Caki2 (cell line): ENCODE data around the gene BSPRY. TPM values are rescaled to one million over a fixed set of nuclear protein-coding genes. Genes with fewer than 3 reads are reported as not detected.

Experiments
- DNase-seq: peaks from one replicate; pipeline ENCODE4 v3.0.0-alpha.2; 2015; ENCODE audit warnings: low read depth
- in situ Hi-C: cut with HindIII; loops from 2 replicates; pipeline ENCODE4 v1.10.0; 2016; ENCODE audit warnings: low sequenced_read_pairs, low pct_unique_long_range_greater_than_20kb, mixed read lengths
- total RNA-seq: library from RNA; depleted of rRNA; stranded (reverse); fragments of >200 nt; shearing (Covaris generic); gene quantifications from 2 replicates; pipeline ENCODE4 v1.2.3, GENCODE V29; 2014; ENCODE audit warnings: low replicate concordance; rRNA removed

BSPRY gene
- not detected in 2 replicates for total RNA-seq

DNA sequence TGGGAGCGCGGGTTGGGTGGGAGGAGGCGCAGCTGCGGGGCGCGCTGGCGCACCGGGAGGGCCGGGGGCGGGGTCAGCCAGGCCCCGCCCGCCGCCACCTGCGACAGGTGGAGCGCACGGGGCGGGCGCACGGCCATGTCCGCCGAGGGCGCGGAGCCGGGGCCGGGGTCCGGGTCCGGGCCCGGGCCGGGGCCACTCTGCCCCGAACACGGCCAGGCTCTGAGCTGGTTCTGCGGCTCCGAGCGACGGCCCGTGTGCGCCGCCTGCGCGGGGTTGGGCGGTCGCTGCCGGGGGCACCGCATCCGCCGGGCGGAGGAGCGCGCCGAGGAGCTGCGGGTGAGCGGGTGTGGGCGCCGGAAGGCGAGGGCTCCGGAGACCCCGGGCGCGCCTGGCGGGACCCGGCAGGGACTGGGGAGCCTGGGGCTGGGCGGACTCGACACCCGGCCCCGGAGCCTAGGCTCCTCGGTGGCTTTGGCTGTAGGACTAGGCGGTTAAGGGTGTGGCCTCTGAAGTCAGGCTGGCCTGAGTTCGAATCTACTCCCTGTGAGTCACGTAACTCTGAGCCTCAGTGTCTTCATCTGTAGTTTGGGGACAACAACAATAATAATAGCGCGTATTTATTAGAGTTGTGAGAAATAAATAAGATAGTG is at the start of gene BSPRY:
Gene BSPRY (plus strand): TSS at position 97 of the 650 bp plus-strand sequence. CDS start 39 bp downstream, at position 136.
- no peak for DNase-seq
- in situ Hi-C loops, result no loop called here

DNA sequence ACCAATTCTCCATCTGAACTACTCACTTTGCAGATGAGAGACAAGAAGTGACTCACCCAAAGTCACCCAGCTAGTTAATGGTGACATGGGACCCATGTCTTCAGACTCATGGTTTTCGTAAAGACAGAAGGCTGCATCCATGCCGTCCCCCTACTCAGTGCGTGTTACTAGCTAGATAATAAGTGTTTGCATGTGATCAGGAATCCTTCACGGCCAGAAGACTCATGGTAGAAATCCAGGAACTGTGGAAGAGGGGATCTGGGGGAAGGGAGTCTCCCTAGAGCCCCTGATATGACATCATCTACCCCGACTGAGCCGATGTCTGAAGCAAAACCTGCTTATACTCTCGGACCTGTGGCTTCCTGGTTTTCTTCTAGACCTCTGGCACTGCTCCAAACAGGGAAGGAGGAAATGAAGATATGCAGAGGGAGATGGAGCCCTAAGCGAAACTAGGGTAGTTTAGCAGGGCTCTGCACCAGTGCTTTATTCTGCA is 49.5 kb upstream of the BSPRY start:
- DNase-seq, result no peak

DNA sequence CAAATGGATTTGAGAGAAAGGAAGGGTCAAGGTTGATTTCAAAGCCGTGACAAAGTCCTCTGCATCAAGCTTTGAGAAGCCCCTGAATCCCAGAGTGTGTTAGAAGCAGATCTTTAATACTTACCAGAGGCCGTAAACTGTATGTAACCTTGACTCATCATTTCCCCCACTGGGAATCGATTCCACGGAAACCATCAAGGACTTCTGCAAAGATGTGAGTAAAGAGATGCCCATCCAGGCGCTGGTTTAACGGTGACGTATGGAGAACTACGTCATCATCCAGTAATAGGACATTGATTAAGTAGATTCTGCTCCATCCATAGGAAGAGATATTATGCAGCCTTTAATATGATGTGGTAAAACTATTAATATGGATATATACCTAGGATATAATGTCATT is 47.8 kb upstream of the BSPRY start:
- in situ Hi-C loops, result no loop called here

More for the DNA sequence above, 49.5 kb upstream of the BSPRY start:
- in situ Hi-C loops, result no loop called here

DNA sequence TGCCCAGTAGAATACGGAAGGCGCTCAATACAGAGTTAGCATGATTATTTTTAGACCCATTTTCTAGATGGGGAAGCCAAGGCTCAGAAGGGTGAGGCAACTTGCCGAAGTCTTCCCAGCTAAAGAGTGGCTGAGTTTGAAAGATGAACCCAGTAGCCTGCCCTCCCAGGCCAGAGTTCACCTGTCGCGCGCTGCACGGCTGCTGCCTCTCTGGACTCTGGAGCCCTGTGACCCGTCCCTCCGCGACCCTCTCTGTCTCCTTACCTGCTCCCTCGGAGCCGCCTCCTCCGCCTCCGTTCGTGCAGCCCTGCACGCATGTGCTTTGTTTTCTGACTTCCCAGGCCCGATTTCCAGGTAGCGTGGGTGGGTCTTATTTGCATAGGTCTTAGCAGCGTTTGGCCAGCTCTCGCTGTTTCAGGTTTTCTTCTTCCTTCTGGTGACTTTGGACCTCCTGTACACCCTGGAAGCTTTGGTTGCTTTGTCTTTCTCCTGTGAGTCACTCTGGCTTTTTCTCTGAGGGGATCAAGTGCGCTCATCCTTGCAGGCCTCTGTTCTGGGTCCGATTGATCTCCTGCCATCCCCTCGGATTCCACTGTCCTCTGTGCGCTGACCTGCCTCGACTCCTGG is 46.4 kb upstream of the BSPRY start, which contains the start of gene RNF183:
Gene RNF183 (minus strand): TSS at position 585 of the 627 bp plus-strand sequence. CDS start 5,192 bp downstream, outside the sequence.
- DNase-seq, result peak; percentile 50
- in situ Hi-C loops, result no loop called here

More for the DNA sequence above, 47.8 kb upstream of the BSPRY start:
- no peak for DNase-seq

DNA sequence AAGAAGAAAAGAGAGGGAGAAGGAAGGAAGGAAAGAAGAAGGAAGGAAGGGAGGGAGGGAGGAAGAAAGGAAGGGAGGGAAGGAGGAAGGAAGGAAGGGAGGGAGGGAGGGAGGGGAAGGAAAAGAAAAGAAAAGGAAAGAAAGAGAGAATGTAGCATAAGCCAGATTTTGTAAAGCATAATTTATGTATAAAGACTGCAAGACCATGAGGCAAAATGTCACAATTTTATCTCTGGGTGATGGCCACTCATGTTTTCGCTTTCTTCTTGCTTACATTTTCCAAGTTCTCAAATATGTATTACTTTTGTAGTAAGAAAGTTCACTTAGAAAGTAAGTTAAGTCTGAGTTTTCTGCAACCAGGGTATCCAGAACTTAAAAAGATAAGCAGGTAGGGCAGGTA is 42.8 kb upstream of the BSPRY start:
- in situ Hi-C loops, result no loop called here
- no peak for DNase-seq

- in situ Hi-C loops, result no loop called here
- DNase-seq, result peak; percentile 91
Measured at GRCh38 chr9:113307396-113307975, 41.9 kb upstream of the BSPRY start.

DNA sequence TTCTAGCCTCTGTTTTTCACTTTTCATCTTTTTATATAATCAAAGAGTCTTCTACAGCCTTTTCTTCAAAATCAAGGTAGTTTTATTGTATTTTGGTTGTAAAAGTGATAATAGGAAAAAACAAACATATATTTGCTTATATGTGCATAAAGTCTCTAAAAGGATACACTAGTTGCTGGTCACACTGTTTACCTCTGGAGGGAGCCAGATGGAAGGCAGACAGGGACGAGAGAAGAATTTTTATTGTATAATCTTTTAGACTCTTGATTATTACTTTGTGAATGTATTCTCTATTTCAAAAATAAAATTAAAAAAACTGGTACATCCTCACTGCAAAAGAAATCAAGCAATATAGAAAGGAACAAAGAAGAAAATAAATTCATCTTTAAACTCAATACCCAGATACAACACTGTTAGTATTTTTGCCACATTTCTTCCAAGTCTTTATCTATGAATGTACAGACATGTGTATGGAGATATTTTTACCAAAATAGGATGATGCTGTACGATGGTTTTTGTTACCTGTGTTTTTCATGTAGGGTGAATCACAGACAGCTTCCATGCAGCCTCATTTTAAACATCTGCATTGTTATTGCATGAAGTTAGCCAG is 40.0 kb upstream of the BSPRY start:
- in situ Hi-C loops, result no loop called here
- peak; percentile 32 for DNase-seq

GRCh38 chr9:113310538-113310937 is 38.8 kb upstream of the BSPRY start:
- no peak for DNase-seq
- in situ Hi-C loops, result no loop called here

DNA sequence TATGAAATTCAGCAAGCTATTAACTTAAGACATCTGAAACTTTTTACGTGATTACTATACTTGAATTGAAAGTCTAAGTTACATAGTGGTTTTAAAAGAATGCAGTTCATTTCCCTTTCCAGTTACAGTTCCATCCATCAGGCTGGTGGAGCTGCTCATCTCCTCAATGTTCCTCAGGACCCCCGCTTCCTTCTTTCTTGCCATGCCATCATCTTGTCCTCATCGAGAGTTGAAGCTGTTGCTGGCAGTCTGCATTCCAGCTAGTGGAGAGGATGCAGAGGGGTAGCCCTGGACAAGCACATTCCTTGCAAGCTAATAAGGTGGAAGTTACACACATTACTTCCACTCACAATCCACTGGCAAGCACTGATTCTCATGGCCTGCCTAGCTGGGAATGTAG is 37.4 kb upstream of the BSPRY start:
- in situ Hi-C loops, result no loop called here
- no peak for DNase-seq

- DNase-seq, result peak; percentile 51
- in situ Hi-C loops, result no loop called here
Measured at GRCh38 chr9:113313261-113313660, 36.1 kb upstream of the BSPRY start.

DNA sequence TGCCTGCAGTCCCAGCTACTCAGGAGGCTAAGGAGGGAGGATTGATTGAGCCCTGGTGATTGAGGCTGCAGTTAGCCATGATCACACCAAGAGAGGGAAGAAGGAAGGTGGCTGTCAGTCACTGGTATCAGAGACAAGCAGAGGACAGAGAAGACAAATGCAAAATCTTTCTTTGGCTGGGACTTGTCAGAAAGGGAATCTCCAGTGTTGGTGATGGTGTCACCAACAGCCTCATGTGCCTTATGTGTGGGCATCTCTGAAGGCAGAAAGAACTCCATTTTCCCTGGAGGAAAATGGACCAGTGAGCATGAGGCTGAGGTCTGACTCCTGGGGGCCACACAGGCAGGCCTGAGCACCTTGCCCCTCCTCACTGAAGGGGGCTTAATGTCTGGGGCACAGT is 34.1 kb upstream of the BSPRY start:
- in situ Hi-C loops, result no loop called here

GRCh38 chr9:113316030-113316429 is 33.3 kb upstream of the BSPRY start:
- in situ Hi-C loops, result no loop called here
- no peak for DNase-seq

More for the DNA sequence above, 34.1 kb upstream of the BSPRY start:
- DNase-seq, result no peak

- in situ Hi-C loops, result no loop called here
- no peak for DNase-seq
Measured at GRCh38 chr9:113317777-113318176, 31.6 kb upstream of the BSPRY start.

GRCh38 chr9:113319054-113319453 is 30.3 kb upstream of the BSPRY start:
- in situ Hi-C loops, result no loop called here
- no peak for DNase-seq

DNA sequence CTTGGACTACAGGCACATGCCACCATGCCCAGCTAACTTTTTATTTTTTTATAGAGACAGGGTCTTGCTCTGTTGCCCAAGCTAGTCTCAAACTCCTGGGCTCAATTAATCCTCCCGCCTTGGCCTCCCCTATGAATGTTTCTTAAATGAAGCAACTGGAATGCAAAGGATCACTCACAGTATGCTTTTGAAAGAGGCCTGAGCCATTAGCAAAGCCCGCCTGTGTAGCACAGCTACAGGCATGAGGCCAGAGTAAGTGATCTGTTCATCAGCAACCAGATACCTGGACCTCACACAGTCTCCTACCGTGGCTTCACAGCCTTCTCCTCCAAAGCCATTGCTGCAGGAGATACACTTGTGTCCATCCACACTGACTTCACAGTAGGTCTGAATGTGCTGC is 29.3 kb upstream of the BSPRY start:
- in situ Hi-C loops, result no loop called here
- DNase-seq, result no peak

GRCh38 chr9:113322671-113323070 is 26.7 kb upstream of the BSPRY start:
- in situ Hi-C loops, result no loop called here
- no peak for DNase-seq

GRCh38 chr9:113326230-113326629 is 23.1 kb upstream of the BSPRY start:
- in situ Hi-C loops, result no loop called here

DNA sequence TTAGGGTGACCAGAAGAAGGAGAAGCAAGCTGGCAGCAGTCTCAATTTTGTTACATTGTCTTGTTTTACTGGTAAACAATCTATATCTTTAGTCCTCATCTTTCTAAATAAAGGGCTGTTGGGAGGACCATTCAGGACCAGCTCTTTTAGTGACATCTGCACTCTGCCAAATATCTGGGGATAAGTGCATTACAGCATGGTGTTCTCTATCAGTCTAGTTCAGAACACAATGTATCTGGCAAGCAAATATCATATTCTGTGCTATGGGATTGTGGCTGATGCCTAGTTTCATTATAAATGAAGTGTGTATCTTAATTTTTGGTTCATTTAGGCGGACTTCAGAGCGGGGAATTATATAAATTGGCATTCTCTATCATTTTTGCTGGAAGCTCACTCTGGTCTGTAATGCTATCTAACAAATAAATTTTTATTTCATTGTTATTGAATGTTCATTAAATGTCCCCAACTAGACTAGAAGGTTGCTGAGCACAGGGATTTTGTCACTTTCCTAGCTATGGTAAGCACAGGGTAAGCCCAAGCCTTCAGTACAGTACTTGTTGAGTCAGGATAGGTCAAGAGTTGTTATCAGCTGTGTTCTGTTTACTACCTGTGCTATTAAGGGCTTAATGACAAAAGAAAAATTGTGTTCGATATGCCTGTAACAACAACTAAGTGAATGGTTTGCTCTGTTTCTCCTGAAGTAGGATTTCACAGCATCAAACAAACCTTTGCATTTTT is 21.1 kb upstream of the BSPRY start:
- no peak for DNase-seq
- in situ Hi-C loops, result no loop called here

More at GRCh38 chr9:113326230-113326629, 23.1 kb upstream of the BSPRY start:
- no peak for DNase-seq
